ENCODE results near the gene MYBPC1.
"Not testable (repeated sequence)": the region's sequence is repeated elsewhere in the genome, so short reads cannot be mapped to it uniquely, and the experiment has no call there.

Gene MYBPC1

GRCh38 chr12:101594700-101595099 lies at the start of gene MYBPC1:
MYBPC1 (plus strand) TSS chr12:101594971; CDS start chr12:101595071, 100 bp downstream.
- FAIRE-seq: no peak

- no peak for FAIRE-seq
Observed at GRCh38 chr12:101551362-101552114, 43.2 kb upstream of the MYBPC1 start.

GRCh38 chr12:101552277-101552676 lies 42.5 kb upstream of the MYBPC1 start:
- FAIRE-seq: no peak

GRCh38 chr12:101557094-101557493 lies 37.7 kb upstream of the MYBPC1 start:
- FAIRE-seq: no peak

GRCh38 chr12:101558726-101559125 lies 36.0 kb upstream of the MYBPC1 start:
- not testable (repeated sequence) for FAIRE-seq

GRCh38 chr12:101563212-101563611 lies 31.6 kb upstream of the MYBPC1 start:
- FAIRE-seq: no peak

GRCh38 chr12:101564912-101565311 lies 29.9 kb upstream of the MYBPC1 start:
- FAIRE-seq: no peak

- no peak for FAIRE-seq
Observed at GRCh38 chr12:101566318-101566717, 28.5 kb upstream of the MYBPC1 start.

- no peak for FAIRE-seq
Observed at GRCh38 chr12:101567918-101568317, 26.9 kb upstream of the MYBPC1 start.

GRCh38 chr12:101570047-101570446 lies 24.7 kb upstream of the MYBPC1 start:
- FAIRE-seq: no peak

GRCh38 chr12:101571105-101571504 lies 23.7 kb upstream of the MYBPC1 start:
- FAIRE-seq: no peak

- FAIRE-seq: no peak
Observed at GRCh38 chr12:101573743-101574142, 21.0 kb upstream of the MYBPC1 start.

- no peak for FAIRE-seq
Observed at GRCh38 chr12:101578417-101578816, 16.4 kb upstream of the MYBPC1 start.

GRCh38 chr12:101581190-101581589 lies 13.6 kb upstream of the MYBPC1 start:
- no peak for FAIRE-seq

- no peak for FAIRE-seq
Observed at GRCh38 chr12:101582937-101583336, 11.8 kb upstream of the MYBPC1 start.

- no peak for FAIRE-seq
Observed at GRCh38 chr12:101590383-101590782, 4.4 kb upstream of the MYBPC1 start.

GRCh38 chr12:101591781-101592180 lies 3.0 kb upstream of the MYBPC1 start:
- no peak for FAIRE-seq

GRCh38 chr12:101592448-101592847 lies 2.3 kb upstream of the MYBPC1 start:
- no peak for FAIRE-seq

GRCh38 chr12:101592921-101593320 lies 1.9 kb upstream of the MYBPC1 start:
- FAIRE-seq: no peak

GRCh38 chr12:101596172-101596571 lies 1.4 kb downstream of the MYBPC1 start:
- no peak for FAIRE-seq

GRCh38 chr12:101597164-101597563 lies 2.4 kb downstream of the MYBPC1 start:
- no peak for FAIRE-seq

- no peak for FAIRE-seq
Observed at GRCh38 chr12:101598483-101598882, 3.7 kb downstream of the MYBPC1 start.

GRCh38 chr12:101599311-101599710 lies 4.5 kb downstream of the MYBPC1 start:
- no peak for FAIRE-seq

GRCh38 chr12:101599771-101600484 lies 5.2 kb downstream of the MYBPC1 start:
- FAIRE-seq: no peak
